Gastrocnemius medialis (tissue), 4 donors: ENCODE results near the gene FLVCR1.

Source experiments
- POLR2A ChIP-seq, 2 donors: fragments of 450-650 bp; IDR thresholded peaks; one replicate each; pipeline ENCODE4 v1.6.1; 2017; ENCODE audit warnings: antibody characterized with exemption in 2 of 2, mild to moderate bottlenecking in 2 of 2, moderate library complexity in 2 of 2
- TF ChIP-seq, protein P1 (sequence below), 5 experiments: fragments of 450-650 bp in 3 of 5; fragments of 200-600 bp in 2 of 5; sonication (generic) in 2 of 5; IDR thresholded peaks in 4 of 5; conservative IDR thresholded peaks in 1 of 5; 1 replicate in 4 of 5; 2 replicates in 1 of 5; pipeline ENCODE4 v1.5.1; 2016 to 2019; ENCODE audit warnings: antibody characterized with exemption in 5 of 5, mild to moderate bottlenecking in 3 of 5, moderate library complexity in 3 of 5

DNA sequence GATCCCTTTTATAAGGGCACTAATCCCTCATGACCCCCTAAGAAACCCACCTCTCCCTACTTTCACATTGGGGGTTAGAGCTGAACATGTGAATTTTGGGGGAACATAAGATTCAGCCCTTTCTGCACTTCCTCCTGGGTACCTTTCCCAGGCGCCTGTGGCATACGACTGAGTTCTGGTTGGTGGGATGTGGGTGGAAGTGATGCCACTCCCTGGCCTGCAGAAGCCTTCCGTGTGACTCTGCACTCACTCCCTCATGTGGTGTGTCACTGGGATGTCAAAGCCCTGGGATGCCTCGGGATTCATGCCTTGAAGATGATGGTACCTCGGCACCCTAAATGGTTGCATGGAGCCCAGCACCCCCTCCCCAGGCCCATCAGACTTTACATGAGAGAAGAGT is 63.9 kb downstream of the FLVCR1 start:
- TF ChIP-seq, protein P1, sequence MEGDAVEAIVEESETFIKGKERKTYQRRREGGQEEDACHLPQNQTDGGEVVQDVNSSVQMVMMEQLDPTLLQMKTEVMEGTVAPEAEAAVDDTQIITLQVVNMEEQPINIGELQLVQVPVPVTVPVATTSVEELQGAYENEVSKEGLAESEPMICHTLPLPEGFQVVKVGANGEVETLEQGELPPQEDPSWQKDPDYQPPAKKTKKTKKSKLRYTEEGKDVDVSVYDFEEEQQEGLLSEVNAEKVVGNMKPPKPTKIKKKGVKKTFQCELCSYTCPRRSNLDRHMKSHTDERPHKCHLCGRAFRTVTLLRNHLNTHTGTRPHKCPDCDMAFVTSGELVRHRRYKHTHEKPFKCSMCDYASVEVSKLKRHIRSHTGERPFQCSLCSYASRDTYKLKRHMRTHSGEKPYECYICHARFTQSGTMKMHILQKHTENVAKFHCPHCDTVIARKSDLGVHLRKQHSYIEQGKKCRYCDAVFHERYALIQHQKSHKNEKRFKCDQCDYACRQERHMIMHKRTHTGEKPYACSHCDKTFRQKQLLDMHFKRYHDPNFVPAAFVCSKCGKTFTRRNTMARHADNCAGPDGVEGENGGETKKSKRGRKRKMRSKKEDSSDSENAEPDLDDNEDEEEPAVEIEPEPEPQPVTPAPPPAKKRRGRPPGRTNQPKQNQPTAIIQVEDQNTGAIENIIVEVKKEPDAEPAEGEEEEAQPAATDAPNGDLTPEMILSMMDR (IDR thresholded peaks at IDR 0.05 in 4 of 5, conservative IDR thresholded peaks at IDR 0.05 in 1 of 5), result no peak
- no peak for TF ChIP-seq POLR2A (IDR thresholded peaks at IDR 0.05)
